SHP77 treated with DMSO at 0.1 percent for 48 hours (cell line): ENCODE measurements around the gene PCDHGB1.
"Not testable (repeated sequence)": the region's sequence is repeated elsewhere in the genome, so short reads cannot be mapped to it uniquely, and the experiment has no call there.

ENCODE experiments used
- DNase-seq: peaks from one replicate; lab custom pipeline; 2025; lab: John Stamatoyannopoulos, UW

PCDHGB1 gene

GRCh38 chr5:141349917-141350619 lies at the start of gene PCDHGB1:
Gene PCDHGB1, plus strand, starts transcription at chr5:141350099. Its CDS starts 162 bp downstream, at chr5:141350261.
- no peak for DNase-seq

GRCh38 chr5:141303756-141304155 lies 46.1 kb upstream of the PCDHGB1 start, which contains the start of gene SLC25A2:
Gene SLC25A2, minus strand, starts transcription at chr5:141304049. Its CDS starts 184 bp downstream, at chr5:141303865.
- DNase-seq = no peak

DNA sequence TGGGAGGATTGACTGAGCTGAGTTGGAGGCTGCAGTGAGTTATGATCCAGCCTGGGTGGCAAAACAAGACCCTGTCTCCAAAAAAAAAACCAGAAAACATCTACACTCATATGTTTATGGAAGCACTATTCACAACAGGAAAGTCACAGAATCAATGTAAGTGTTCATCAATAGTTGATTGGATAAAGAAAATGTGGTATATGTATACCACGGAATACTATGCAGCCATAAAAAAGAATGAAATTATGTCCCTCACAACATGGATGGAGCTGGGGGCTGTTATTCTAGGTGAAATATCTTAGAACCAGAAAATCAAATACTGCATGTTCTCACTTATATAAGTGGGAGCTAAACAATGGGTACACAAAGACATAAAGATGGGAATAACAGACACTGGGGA lies 43.3 kb upstream of the PCDHGB1 start:
- no peak for DNase-seq

- DNase-seq = no peak
These were observed 36.2 kb upstream of the PCDHGB1 start for GRCh38 chr5:141313711-141314110.

DNA sequence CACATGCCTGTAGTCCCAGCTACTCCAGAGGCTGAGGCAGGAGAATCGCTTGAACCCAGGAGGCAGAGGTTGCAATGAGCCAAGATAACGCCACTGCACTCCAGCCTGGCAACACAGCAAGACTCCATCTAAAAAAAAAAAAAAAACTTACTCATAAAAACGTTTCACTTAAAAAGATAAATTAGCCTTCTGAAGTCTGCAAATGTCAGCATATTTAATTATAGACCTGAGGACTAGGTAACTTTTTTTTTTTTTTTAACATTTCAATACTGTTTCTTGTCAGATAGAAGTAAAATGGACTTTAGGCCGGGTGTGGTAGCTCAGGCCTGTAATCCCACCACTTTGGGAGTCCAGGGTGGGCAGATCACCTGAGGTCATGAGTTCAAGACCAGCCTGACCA lies 32.9 kb upstream of the PCDHGB1 start:
- not testable (repeated sequence) for DNase-seq

DNA sequence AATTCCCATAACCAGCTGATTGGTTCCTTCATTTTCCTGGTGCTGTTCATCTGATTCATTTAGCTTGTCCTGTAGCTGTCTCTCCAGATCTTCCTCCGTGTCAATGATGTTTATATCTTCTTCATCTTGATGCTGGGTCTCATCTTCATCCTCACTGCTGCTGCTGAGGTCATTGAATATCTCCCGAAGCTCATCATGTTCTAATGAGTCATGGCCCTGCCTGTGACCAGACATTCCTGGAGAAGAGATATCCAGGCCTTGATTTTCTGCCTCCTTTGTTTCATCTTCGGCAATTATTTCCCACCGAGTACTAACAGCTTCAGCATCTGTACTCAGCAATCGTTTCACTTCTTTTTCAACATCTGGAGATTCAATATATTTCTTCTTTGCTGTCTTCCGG lies 30.7 kb upstream of the PCDHGB1 start:
- no peak for DNase-seq

- no peak for DNase-seq
These were observed 30.2 kb upstream of the PCDHGB1 start for GRCh38 chr5:141319699-141320098.

- DNase-seq = peak; percentile 75
These were observed 29.4 kb upstream of the PCDHGB1 start, which contains the start of gene TAF7 for GRCh38 chr5:141320225-141321169. Gene TAF7, minus strand, starts transcription at chr5:141320784. Its CDS starts 740 bp downstream, at chr5:141320044.

DNA sequence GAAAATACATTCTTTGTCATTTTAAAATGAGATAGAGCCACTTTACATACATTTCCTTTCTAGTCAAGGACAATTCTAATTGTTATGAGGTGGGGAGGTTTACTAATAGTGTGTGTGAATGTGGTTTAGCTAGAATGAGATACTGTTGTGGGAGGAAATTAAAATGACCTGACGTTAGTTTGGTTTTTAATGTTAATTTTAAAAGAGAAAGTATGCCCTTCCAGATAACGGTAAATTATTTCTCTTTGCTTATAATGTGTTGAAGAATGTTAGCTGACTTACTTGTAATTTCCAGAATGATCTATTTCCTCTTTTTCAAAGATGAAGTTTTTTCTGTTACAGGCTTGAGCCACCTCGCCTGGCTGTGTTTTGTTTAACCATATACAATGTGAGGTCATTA lies 27.6 kb upstream of the PCDHGB1 start:
- no peak for DNase-seq

GRCh38 chr5:141326088-141326854 lies 23.6 kb upstream of the PCDHGB1 start:
- peak; percentile 58 for DNase-seq

GRCh38 chr5:141328231-141328630 lies 21.7 kb upstream of the PCDHGB1 start:
- DNase-seq = no peak

DNA sequence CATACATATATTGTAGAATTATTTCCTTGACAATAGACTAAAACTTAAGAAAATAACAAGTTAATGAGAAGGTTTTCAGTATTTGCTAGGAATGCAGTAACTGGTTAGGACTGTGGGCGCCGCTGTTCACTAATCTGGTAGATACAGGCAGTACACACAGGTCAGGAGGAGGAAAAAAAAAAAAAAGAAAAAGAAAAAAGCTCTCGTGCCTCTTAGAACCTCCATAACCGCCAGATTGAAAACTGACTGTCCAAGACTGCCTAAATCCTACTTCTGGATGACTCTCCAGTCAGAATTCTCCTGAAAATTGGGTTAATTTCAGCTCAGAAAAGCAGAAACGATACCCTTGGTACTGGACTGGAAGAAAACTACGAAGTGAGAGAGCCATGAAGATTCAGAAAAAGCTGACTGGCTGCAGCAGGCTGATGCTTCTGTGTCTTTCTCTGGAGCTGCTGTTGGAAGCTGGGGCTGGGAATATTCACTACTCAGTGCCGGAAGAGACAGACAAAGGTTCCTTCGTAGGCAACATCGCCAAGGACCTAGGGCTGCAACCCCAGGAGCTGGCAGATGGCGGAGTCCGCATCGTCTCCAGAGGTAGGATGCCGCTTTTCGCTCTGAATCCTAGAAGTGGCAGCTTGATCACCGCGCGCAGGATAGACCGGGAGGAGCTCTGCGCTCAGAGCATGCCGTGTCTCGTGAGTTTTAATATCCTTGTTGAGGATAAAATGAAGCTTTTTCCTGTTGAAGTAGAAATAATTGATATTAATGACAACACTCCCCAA lies 19.4 kb upstream of the PCDHGB1 start, which contains the start of gene PCDHGA1:
Gene PCDHGA1 (plus strand): TSS at position 216 of the 782 bp plus-strand sequence.
- no peak for DNase-seq

DNA sequence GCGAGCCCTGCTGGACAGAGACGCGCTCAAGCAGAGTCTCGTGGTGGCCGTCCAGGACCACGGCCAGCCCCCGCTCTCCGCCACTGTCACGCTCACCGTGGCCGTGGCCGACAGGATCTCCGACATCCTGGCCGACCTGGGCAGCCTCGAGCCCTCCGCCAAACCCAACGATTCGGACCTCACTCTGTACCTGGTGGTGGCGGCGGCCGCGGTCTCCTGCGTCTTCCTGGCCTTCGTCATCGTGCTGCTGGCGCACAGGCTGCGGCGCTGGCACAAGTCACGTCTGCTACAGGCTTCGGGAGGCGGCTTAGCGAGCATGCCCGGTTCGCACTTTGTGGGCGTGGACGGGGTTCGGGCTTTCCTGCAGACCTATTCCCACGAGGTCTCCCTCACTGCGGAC lies 17.3 kb upstream of the PCDHGB1 start:
- not testable (repeated sequence) for DNase-seq

- DNase-seq = no peak
These were observed 11.2 kb upstream of the PCDHGB1 start, which contains the start of gene PCDHGA2 for GRCh38 chr5:141338538-141339306. Gene PCDHGA2, plus strand, starts transcription at chr5:141338760.

GRCh38 chr5:141340781-141341354 lies 9.0 kb upstream of the PCDHGB1 start:
- not testable (repeated sequence) for DNase-seq

DNA sequence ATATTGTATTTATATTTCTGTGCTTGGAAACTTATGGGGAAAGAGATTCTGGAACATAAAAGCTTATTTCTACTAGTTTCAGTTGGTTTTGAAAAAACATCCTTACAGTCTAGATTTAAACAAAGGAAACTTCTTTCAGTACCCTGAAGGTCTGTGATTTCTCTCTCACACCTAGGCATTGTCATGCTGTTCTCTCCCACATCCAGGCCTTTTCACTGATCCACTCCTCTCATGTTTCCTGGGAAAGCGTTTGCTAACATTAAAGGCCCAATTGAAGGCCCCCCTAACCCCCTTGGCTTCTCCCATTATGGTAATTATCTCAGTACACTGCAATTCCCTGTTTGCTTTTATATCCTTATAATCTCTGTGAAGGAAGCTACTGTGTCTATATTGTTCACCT lies 7.1 kb upstream of the PCDHGB1 start:
- DNase-seq = no peak

DNA sequence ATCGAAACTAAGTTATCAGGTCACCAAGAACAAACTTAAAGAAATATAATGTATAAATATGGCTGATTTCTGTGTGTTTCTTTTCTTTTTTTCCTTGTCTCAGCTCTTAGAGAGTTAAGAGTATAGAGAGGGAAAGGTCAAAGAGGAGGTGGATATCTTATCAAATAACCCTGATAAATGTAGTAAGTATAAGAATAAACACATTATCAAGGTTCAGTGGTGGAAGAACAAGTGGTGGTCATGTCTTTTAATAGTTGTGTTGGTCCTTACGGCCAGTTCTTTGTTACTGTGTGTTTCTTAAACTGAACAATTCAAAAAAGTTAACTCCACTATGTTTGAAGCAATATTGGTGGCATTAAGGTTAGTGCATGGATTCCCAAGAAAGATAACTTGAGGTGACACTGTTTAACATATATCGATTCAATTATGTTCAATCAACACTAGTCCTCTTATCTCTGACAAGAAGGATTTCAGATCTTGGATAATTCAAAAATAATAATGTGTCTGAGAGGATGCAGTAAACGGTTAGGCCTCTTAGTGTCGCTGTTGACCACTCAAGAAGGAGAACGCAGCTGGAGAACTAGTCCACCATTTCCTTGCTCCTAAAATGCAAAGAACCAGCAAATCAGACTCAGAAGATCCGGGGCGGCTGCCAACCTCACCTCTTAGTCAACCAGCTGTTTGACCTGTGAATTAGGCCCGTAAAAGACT lies 6.5 kb upstream of the PCDHGB1 start, which contains the start of gene PCDHGA3:
Gene PCDHGA3 (plus strand): TSS at position 588 of the 711 bp plus-strand sequence. CDS start 205 bp downstream, outside the sequence.
- no peak for DNase-seq

DNA sequence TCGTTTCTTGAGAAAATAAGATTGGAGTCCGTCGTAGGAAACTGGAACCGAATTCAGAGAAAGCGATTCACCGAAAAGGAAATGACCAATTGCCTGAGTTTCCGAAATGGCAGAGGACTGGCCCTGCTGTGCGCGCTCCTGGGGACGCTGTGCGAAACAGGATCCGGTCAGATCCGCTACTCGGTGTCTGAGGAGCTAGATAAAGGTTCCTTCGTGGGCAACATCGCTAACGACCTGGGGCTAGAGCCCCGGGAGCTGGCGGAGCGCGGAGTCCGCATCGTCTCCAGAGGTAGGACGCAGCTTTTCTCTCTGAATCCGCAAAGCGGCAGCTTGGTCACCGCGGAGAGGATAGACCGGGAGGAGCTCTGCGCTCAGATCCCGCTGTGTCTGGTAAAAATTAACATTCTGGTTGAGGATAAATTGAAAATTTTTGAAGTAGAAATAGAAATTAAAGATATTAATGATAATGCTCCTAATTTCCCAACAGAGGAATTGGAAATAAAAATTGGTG lies 5.9 kb upstream of the PCDHGB1 start:
- no peak for DNase-seq

- DNase-seq = no peak
These were observed 4.6 kb upstream of the PCDHGB1 start for GRCh38 chr5:141345327-141345726.
